Activated effector memory CD4-positive, alpha-beta T cell treated with Interleukin-2 at 50 U/mL for 16 hours (primary cell): ENCODE data around the gene HSD3B7.
"Not testable (repeated sequence)": the region's sequence is repeated elsewhere in the genome, so short reads cannot be mapped to it uniquely, and the experiment has no call there.

Experiments
- DNase-seq: peaks from one replicate; pipeline ENCODE4 v3.0.0-alpha.2; 2020

HSD3B7 gene

GRCh38 chr16:30984669-30985400 lies at the start of gene HSD3B7:
HSD3B7 (plus strand) TSS chr16:30985207; CDS start chr16:30985659, 452 bp downstream.
- DNase-seq = peak; percentile 62

- DNase-seq = no peak
Measured at GRCh38 chr16:30937692-30938091, 47.3 kb upstream of the HSD3B7 start.

- DNase-seq = not testable (repeated sequence)
Measured at GRCh38 chr16:30939571-30939970, 45.4 kb upstream of the HSD3B7 start.

GRCh38 chr16:30941600-30942425 lies 43.2 kb upstream of the HSD3B7 start:
- DNase-seq = peak; percentile 44

- DNase-seq = no peak
Measured at GRCh38 chr16:30942426-30942806, 42.6 kb upstream of the HSD3B7 start.

- no peak for DNase-seq
Measured at GRCh38 chr16:30944352-30944751, 40.7 kb upstream of the HSD3B7 start.

- no peak for DNase-seq
Measured at GRCh38 chr16:30946671-30947540, 38.1 kb upstream of the HSD3B7 start.

GRCh38 chr16:30947541-30947858 lies 37.5 kb upstream of the HSD3B7 start:
- no peak for DNase-seq

GRCh38 chr16:30947859-30948666 lies 36.9 kb upstream of the HSD3B7 start:
- DNase-seq = no peak

- DNase-seq = peak; percentile 24
Measured at GRCh38 chr16:30948667-30949649, 36.0 kb upstream of the HSD3B7 start, which contains the start of gene ORAI3. ORAI3 (plus strand) TSS chr16:30949068; CDS start chr16:30949290, 222 bp downstream.

GRCh38 chr16:30949650-30950515 lies 35.1 kb upstream of the HSD3B7 start:
- peak; percentile 14 for DNase-seq

GRCh38 chr16:30950516-30951065 lies 34.4 kb upstream of the HSD3B7 start:
- DNase-seq = no peak

GRCh38 chr16:30951193-30951592 lies 33.8 kb upstream of the HSD3B7 start:
- DNase-seq = no peak

- no peak for DNase-seq
Measured at GRCh38 chr16:30951750-30952149, 33.3 kb upstream of the HSD3B7 start.

GRCh38 chr16:30953111-30953510 lies 31.9 kb upstream of the HSD3B7 start:
- DNase-seq = no peak

- peak; percentile 44 for DNase-seq
Measured at GRCh38 chr16:30953511-30954124, 31.4 kb upstream of the HSD3B7 start.

- no peak for DNase-seq
Measured at GRCh38 chr16:30954993-30955392, 30.0 kb upstream of the HSD3B7 start.

- DNase-seq = peak; percentile 78
Measured at GRCh38 chr16:30956601-30957455, 28.2 kb upstream of the HSD3B7 start.
